Progenitor cell of endocrine pancreas (in vitro differentiated cells): ENCODE measurements around the gene C2orf80. TPM values are rescaled to one million over a fixed set of nuclear protein-coding genes. Genes with fewer than 3 reads are reported as not detected.
"Not testable (repeated sequence)": the region's sequence is repeated elsewhere in the genome, so short reads cannot be mapped to it uniquely, and the experiment has no call there.

ENCODE experiments used
- DNase-seq: peaks from one replicate; pipeline ENCODE4 v3.0.0; 2021; ENCODE audit warnings: low spot score; ENCODE audit not compliant: unreplicated experiment
- H3K27ac Mint-ChIP-seq: 2 replicates; pipeline ENCODE4 v1.8.0; 2021; ENCODE audit warnings: mild to moderate bottlenecking, moderate library complexity, mixed read lengths
- H3K27me3 Mint-ChIP-seq: 2 replicates; pipeline ENCODE4 v1.8.0; 2021; ENCODE audit warnings: mixed read lengths
- H3K36me3 Mint-ChIP-seq: 2 replicates; pipeline ENCODE4 v1.8.0; 2022; ENCODE audit warnings: mixed read lengths; ENCODE audit not compliant: insufficient read depth
- H3K4me1 Mint-ChIP-seq: 2 replicates; pipeline ENCODE4 v1.8.0; 2021; ENCODE audit warnings: low read depth, mixed read lengths
- H3K4me3 Mint-ChIP-seq: 2 replicates; pipeline ENCODE4 v1.8.0; 2021; ENCODE audit warnings: low read depth, mild to moderate bottlenecking, moderate library complexity, mixed read lengths
- H3K9me3 Mint-ChIP-seq: 2 replicates; pipeline ENCODE4 v1.8.0; 2021; ENCODE audit warnings: low read depth, mixed read lengths
- total RNA-seq: library from RNA; stranded (reverse); gene quantifications from 2 replicates; pipeline ENCODE4 v1.2.1, GENCODE V29; 2021
- TF ChIP-seq, protein P1 (sequence below): fragments of 200-600 bp; sonication (generic); IDR thresholded peaks from one replicate; pipeline ENCODE4 v1.5.0; 2021; ENCODE audit warnings: antibody characterized with exemption, mild to moderate bottlenecking; ENCODE audit not compliant: unreplicated experiment

Gene C2orf80
- total RNA-seq, 1 donor from 2014 or later, result not detected

DNA sequence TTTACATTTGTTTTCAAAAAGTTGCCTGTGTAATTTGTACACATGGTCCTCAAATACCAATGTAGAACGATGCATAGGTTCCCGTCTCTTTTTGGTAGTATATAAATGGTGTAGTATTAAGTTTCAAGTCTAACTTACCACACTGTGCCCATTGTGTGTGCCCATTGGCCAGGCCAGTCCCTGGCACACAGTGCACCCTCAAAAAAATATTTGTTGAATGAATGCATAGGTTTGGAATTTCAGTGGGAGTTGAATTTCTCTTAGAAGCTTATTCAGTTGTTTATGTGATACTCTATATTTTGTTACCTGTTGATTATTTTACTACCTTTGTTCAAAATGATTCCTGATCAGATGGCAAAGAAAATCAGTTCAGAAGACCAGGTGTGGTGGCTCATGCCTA is 35.0 kb upstream of the C2orf80 start:
- H3K9me3 Mint-ChIP-seq, result peaks cover 13% of the 10 kb centered on the region
- TF ChIP-seq, protein P1, sequence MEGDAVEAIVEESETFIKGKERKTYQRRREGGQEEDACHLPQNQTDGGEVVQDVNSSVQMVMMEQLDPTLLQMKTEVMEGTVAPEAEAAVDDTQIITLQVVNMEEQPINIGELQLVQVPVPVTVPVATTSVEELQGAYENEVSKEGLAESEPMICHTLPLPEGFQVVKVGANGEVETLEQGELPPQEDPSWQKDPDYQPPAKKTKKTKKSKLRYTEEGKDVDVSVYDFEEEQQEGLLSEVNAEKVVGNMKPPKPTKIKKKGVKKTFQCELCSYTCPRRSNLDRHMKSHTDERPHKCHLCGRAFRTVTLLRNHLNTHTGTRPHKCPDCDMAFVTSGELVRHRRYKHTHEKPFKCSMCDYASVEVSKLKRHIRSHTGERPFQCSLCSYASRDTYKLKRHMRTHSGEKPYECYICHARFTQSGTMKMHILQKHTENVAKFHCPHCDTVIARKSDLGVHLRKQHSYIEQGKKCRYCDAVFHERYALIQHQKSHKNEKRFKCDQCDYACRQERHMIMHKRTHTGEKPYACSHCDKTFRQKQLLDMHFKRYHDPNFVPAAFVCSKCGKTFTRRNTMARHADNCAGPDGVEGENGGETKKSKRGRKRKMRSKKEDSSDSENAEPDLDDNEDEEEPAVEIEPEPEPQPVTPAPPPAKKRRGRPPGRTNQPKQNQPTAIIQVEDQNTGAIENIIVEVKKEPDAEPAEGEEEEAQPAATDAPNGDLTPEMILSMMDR, result no peak
- no peak overlapping the region for H3K4me3 Mint-ChIP-seq
- H3K27ac Mint-ChIP-seq, result no peak overlapping the region
- DNase-seq, result no peak
- H3K36me3 Mint-ChIP-seq, result peaks cover 1% of the 10 kb centered on the region
- no peaks in the 10 kb centered on the region for H3K4me1 Mint-ChIP-seq
- no peaks in the 10 kb centered on the region for H3K27me3 Mint-ChIP-seq

DNA sequence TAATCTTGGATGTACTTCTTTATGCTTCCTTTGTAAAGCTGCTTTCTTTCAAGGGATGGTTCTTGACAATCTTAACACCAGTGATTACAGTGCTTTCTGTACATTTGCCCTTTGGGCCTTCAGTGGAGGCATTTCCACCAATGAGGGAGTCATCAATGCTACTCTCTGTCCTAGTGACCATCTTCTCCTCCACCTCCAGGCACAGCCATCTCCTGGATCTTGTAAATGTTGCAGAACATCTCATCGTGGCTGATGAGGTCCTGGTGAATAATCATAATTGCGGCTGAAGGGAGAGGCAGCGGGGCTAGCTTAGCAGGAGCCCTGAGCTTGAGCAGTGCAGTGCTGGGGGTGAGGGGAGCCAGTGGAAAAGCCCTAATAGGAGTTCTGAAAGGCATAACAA is 32.5 kb upstream of the C2orf80 start:
- TF ChIP-seq, protein P1, result no peak
- Mint-ChIP-seq H3K36me3 (peaks cover 1% of the 10 kb centered on the region), H3K27me3 (no peaks in the 10 kb centered on the region), H3K9me3 (peaks cover 13% of the 10 kb centered on the region), H3K4me3 (no peak overlapping the region), H3K4me1 (no peaks in the 10 kb centered on the region), H3K27ac (no peak overlapping the region)
- DNase-seq, result no peak

DNA sequence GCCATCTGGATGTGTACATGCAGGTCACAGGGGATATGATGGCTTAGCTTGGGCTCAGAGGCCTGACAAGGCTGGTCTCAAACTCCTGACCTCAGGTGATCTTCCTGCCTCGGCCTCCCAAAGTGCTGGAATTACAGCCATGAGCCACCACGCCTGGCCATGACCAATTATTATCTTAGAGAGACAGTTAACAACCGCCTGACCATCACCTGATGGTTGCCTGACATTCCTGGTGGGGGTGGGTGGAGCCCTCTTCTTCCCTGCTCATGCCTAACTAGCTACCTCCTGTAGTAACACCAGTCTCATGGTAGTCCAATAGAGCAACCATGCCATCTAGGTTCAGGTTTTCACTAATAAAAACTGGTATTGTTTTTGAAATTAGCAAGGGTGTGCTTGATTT is 32.0 kb upstream of the C2orf80 start:
- DNase-seq, H3K4me3 Mint-ChIP-seq, H3K27ac Mint-ChIP-seq, H3K27me3 Mint-ChIP-seq, H3K4me1 Mint-ChIP-seq, H3K36me3 Mint-ChIP-seq: not testable (repeated sequence)
- peaks cover 13% of the 10 kb centered on the region for H3K9me3 Mint-ChIP-seq

DNA sequence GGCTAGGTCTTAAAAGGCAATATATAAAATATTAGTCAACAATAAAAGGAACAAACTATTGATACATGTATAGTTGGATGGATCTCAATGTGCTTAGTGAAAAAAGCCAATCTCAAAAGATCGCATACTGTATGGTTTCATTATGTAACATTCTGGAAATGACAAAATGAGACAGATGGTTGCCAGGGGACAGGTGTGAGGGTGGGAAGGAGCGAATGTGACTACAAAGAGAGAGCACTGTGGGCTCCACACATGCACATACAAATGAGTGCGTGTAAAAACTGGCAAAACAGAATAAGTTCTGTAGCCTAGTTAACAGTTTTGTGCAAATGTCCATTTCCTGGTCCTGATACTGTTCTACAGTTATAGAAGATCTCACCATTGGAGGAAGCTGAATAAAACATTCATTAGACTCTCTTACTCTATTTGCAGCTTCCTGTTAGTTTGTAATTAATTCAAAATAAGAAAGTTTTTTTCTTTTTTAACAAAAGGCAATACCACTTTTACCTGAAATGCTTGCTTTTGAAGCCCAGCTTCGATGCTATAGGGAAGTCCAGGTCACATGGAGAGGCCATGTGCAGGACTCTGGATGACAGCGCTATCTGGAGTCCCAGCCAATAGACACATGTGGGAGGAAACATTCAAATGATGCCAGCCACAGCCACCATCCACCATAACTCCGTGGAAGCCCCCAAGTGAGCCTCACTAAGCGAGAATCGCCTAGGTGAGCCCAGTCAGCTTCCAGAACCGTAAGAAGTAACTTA is 21.0 kb upstream of the C2orf80 start:
- Mint-ChIP-seq H3K27me3 (no peaks in the 10 kb centered on the region), H3K4me3 (no peak overlapping the region), H3K9me3 (no peaks in the 10 kb centered on the region), H3K27ac (no peak overlapping the region), H3K36me3 (no peaks in the 10 kb centered on the region), H3K4me1 (peaks cover 4% of the 10 kb centered on the region)
- TF ChIP-seq, protein P1, result no peak
- no peak for DNase-seq

DNA sequence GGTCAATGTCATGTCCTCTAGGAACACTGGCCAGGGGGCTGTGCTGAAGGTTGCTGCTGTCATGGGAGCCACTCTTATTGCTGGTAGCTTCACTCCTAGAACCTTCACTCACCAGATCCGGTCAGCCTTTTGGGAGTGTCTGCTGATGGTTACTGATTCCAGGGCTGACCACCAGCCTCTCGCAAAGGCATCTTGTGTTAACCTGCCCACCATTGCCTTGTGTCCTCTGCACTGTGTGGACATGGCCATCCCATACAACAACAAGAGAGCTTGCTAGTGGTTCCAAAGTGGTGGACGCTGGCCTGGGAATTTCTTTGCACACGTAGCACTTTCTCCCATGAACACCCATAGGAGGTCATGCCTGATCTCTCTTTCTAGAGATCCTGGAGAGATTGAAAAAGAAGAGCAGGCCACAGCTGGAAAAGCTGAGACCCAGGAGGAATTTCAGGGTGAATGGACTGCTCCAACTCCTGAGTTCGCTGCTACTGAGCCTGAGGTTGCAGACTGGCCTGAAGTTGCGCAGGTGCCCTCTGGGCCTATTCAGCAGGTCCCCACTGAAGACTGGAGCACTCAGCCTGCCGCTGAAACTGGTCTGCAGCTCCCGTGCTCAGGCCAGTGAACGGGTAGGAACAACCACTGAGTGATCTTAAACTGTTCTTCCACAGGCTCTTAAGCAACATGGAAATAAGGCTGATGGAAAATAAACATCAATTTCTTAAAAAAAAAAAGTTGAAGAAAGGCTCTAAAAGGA is 18.7 kb upstream of the C2orf80 start:
- no peaks in the 10 kb centered on the region for H3K36me3 Mint-ChIP-seq

More for the DNA sequence above, 18.7 kb upstream of the C2orf80 start:
- TF ChIP-seq, protein P1, result no peak
- H3K9me3 Mint-ChIP-seq, result no peaks in the 10 kb centered on the region
- no peaks in the 10 kb centered on the region for H3K27me3 Mint-ChIP-seq
- H3K4me3 Mint-ChIP-seq, result no peak overlapping the region
- no peak for DNase-seq
- H3K4me1 Mint-ChIP-seq, result no peaks in the 10 kb centered on the region
- H3K27ac Mint-ChIP-seq, result no peak overlapping the region
